ENCODE results near the gene SAT1. TPM values are rescaled to one million over a fixed set of nuclear protein-coding genes. Genes with fewer than 3 reads are reported as not detected.

SAT1 gene
- total RNA-seq, 1 donor from 2014 or later: 1,762 TPM

- TF ChIP-seq CTCF (IDR thresholded peaks at IDR 0.05; ENCODE audit: insufficient read depth, low read length, severe bottlenecking): no peak
- Histone ChIP-seq H3K36me3 (ENCODE audit: control insufficient read depth, insufficient read depth, low read length) (no peaks in the 10 kb centered on the region), H3K4me3 (ENCODE audit: low read depth, low read length) (no peak overlapping the region), H3K27me3 (ENCODE audit: control insufficient read depth, insufficient read depth, low read length) (no peaks in the 10 kb centered on the region)
- FAIRE-seq (no peak), DNase-seq (ENCODE audit: low read depth) (no peak)
These were observed 12.2 kb downstream of the SAT1 start for GRCh38 chrX:23795221-23795620.

GRCh38 chrX:23797371-23798128 is 14.6 kb downstream of the SAT1 start:
- no peaks in the 10 kb centered on the region for H3K36me3 ChIP-seq (ENCODE audit: control insufficient read depth, insufficient read depth, low read length)
- no peak overlapping the region for H3K4me3 ChIP-seq (ENCODE audit: low read depth, low read length)
- FAIRE-seq (no peak), DNase-seq (ENCODE audit: low read depth) (peak; percentile 78)
- no peak for TF ChIP-seq CTCF (IDR thresholded peaks at IDR 0.05; ENCODE audit: insufficient read depth, low read length, severe bottlenecking)
- no peaks in the 10 kb centered on the region for H3K27me3 ChIP-seq (ENCODE audit: control insufficient read depth, insufficient read depth, low read length)

- no peaks in the 10 kb centered on the region for H3K27me3 ChIP-seq (ENCODE audit: control insufficient read depth, insufficient read depth, low read length)
- H3K36me3 ChIP-seq (ENCODE audit: control insufficient read depth, insufficient read depth, low read length): no peaks in the 10 kb centered on the region
- H3K4me3 ChIP-seq (ENCODE audit: low read depth, low read length): no peak overlapping the region
- no peak for DNase-seq (ENCODE audit: low read depth)
- TF ChIP-seq CTCF (IDR thresholded peaks at IDR 0.05; ENCODE audit: insufficient read depth, low read length, severe bottlenecking): no peak
- FAIRE-seq: no peak
These were observed 16.6 kb downstream of the SAT1 start for GRCh38 chrX:23799469-23800065.

- FAIRE-seq: no peak
These were observed 19.5 kb downstream of the SAT1 start for GRCh38 chrX:23802431-23802830.

GRCh38 chrX:23803931-23804381 is 21.0 kb downstream of the SAT1 start:
- TF ChIP-seq CTCF (IDR thresholded peaks at IDR 0.05; ENCODE audit: insufficient read depth, low read length, severe bottlenecking): no peak
- peak; percentile 95 for DNase-seq (ENCODE audit: low read depth)
- H3K4me3 ChIP-seq (ENCODE audit: low read depth, low read length): no peak overlapping the region
- no peaks in the 10 kb centered on the region for H3K36me3 ChIP-seq (ENCODE audit: control insufficient read depth, insufficient read depth, low read length)
- no peaks in the 10 kb centered on the region for H3K27me3 ChIP-seq (ENCODE audit: control insufficient read depth, insufficient read depth, low read length)
- FAIRE-seq: peak; percentile 18

More at GRCh38 chrX:23802431-23802830, 19.5 kb downstream of the SAT1 start:
- Histone ChIP-seq H3K4me3 (ENCODE audit: low read depth, low read length) (no peak overlapping the region), H3K36me3 (ENCODE audit: control insufficient read depth, insufficient read depth, low read length) (no peaks in the 10 kb centered on the region), H3K27me3 (ENCODE audit: control insufficient read depth, insufficient read depth, low read length) (no peaks in the 10 kb centered on the region)
- no peak for TF ChIP-seq CTCF (IDR thresholded peaks at IDR 0.05; ENCODE audit: insufficient read depth, low read length, severe bottlenecking)
- DNase-seq (ENCODE audit: low read depth): no peak

All from bronchial epithelial cell (primary cell).